ENCODE results near the gene TCF23.

Gene TCF23

DNA sequence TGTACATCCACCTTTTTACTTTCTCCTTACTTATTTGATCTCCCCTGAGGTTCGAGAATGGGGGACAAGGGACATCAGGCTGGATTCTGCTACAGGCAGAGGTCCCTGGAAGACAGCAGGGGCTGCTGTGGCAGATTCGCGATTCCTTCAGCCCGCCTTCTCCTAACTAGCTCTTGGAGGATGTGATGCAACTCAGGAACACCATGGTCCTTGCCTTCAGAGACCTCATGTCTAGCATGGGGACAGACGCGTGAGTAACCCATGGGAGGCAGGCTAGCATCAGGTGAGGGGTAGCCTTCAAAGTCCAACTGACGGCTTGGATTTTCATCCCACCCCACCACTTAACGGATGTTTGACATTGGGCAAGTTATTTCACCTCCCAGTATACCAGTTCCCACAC lies 869 bp upstream of the TCF23 start:
- H2BK5ac ChIP-seq (ENCODE audit: low read length) = no peak overlapping the region
- no CpG with 5 or more reads among the region's 8 CpGs for WGBS, 2 donors (ENCODE audit: extremely low coverage in 2 of 2, insufficient read length in 2 of 2, insufficient replicate concordance in 1 of 2)

GRCh38 chr2:27149570-27150405 lies 984 bp downstream of the TCF23 start:
- H3K27ac ChIP-seq (replicated peaks; ENCODE audit: low read length) = no peak overlapping the region
- no peaks in the 10 kb centered on the region for H3K9me3 ChIP-seq (replicated peaks in 1 of 2; ENCODE audit: control insufficient read depth in 2 of 2, insufficient read depth in 1 of 2, low read depth in 1 of 2, low read length in 2 of 2)
- no peaks in the 10 kb centered on the region for H3K36me3 ChIP-seq (replicated peaks in 1 of 2; ENCODE audit: control insufficient read depth in 2 of 2, insufficient read depth in 2 of 2, low read length in 2 of 2)
- no peaks in the 10 kb centered on the region for H3K4me1 ChIP-seq (ENCODE audit: control insufficient read depth in 2 of 2, insufficient read depth in 1 of 2, low read depth in 1 of 2, low read length in 2 of 2)
- no peak overlapping the region for H2BK5ac ChIP-seq (ENCODE audit: low read length)
- no CpG with 5 or more reads among the region's 29 CpGs for WGBS, 2 donors (ENCODE audit: extremely low coverage in 2 of 2, insufficient read length in 2 of 2, insufficient replicate concordance in 1 of 2)
- H4K91ac ChIP-seq (ENCODE audit: low read depth, low read length, poor library complexity) = no peak overlapping the region
- no peak overlapping the region for H4K8ac ChIP-seq (ENCODE audit: low read depth, low read length)
- H3K4me3 ChIP-seq (ENCODE audit: low read length in 2 of 2) = no peak overlapping the region
- H3K4me2 ChIP-seq (ENCODE audit: insufficient read depth, low read length, poor library complexity, severe bottlenecking) = no peak overlapping the region
- peak overlapping the region; percentile 37 for H3K23ac ChIP-seq (ENCODE audit: low read depth, low read length, poor library complexity)
- no peak overlapping the region for H2AFZ ChIP-seq (ENCODE audit: low read length)
- H3K14ac ChIP-seq (ENCODE audit: low read length) = no peak overlapping the region
- H2BK12ac ChIP-seq (ENCODE audit: low read length) = no peak overlapping the region
- H2AK5ac ChIP-seq (ENCODE audit: low read depth, low read length) = no peak overlapping the region
- H3K4ac ChIP-seq (ENCODE audit: low read length) = no peak overlapping the region
- H3K18ac ChIP-seq (ENCODE audit: low read length) = peak overlapping the region; percentile 38
- H3K27me3 ChIP-seq (ENCODE audit: control insufficient read depth in 3 of 3, insufficient read depth in 3 of 3, low read depth in 1 of 3, low read length in 3 of 3) = peaks cover 0 to 63% (median 0%) of the 10 kb centered on the region in 3 experiments
- H3K9ac ChIP-seq (ENCODE audit: low read depth, low read length, poor library complexity) = peak overlapping the region; percentile 2
- H2BK15ac ChIP-seq (ENCODE audit: low read length) = peak overlapping the region; percentile 38
- H2BK120ac ChIP-seq (ENCODE audit: low read depth, low read length) = no peak overlapping the region
- no peaks in the 10 kb centered on the region for H3K79me1 ChIP-seq (ENCODE audit: low read depth, low read length)
- no peak for DNase-seq (ENCODE audit: low spot score)

More for the DNA sequence above, 869 bp upstream of the TCF23 start:
- Histone ChIP-seq H3K4me3 (ENCODE audit: low read length in 2 of 2) (no peak overlapping the region), H3K4me1 (ENCODE audit: control insufficient read depth in 2 of 2, insufficient read depth in 1 of 2, low read depth in 1 of 2, low read length in 2 of 2) (no peaks in the 10 kb centered on the region), H3K36me3 (replicated peaks in 1 of 2; ENCODE audit: control insufficient read depth in 2 of 2, insufficient read depth in 2 of 2, low read length in 2 of 2) (no peaks in the 10 kb centered on the region), H3K4me2 (ENCODE audit: insufficient read depth, low read length, poor library complexity, severe bottlenecking) (no peak overlapping the region), H4K91ac (ENCODE audit: low read depth, low read length, poor library complexity) (no peak overlapping the region), H3K79me1 (ENCODE audit: low read depth, low read length) (no peaks in the 10 kb centered on the region), H4K8ac (ENCODE audit: low read depth, low read length) (no peak overlapping the region), H3K9me3 (replicated peaks in 1 of 2; ENCODE audit: control insufficient read depth in 2 of 2, insufficient read depth in 1 of 2, low read depth in 1 of 2, low read length in 2 of 2) (no peaks in the 10 kb centered on the region), H2BK15ac (ENCODE audit: low read length) (no peak overlapping the region), H3K27ac (replicated peaks; ENCODE audit: low read length) (no peak overlapping the region), H3K27me3 (ENCODE audit: control insufficient read depth in 3 of 3, insufficient read depth in 3 of 3, low read depth in 1 of 3, low read length in 3 of 3) (peaks cover 0 to 48% (median 0%) of the 10 kb centered on the region in 3 experiments), H2AK5ac (ENCODE audit: low read depth, low read length) (no peak overlapping the region), H3K14ac (ENCODE audit: low read length) (no peak overlapping the region), H3K9ac (ENCODE audit: low read depth, low read length, poor library complexity) (no peak overlapping the region), H3K4ac (ENCODE audit: low read length) (no peak overlapping the region), H2AFZ (ENCODE audit: low read length) (no peak overlapping the region), H2BK12ac (ENCODE audit: low read length) (no peak overlapping the region), H2BK120ac (ENCODE audit: low read depth, low read length) (no peak overlapping the region), H3K18ac (ENCODE audit: low read length) (no peak overlapping the region), H3K23ac (ENCODE audit: low read depth, low read length, poor library complexity) (no peak overlapping the region)
- no peak for DNase-seq (ENCODE audit: low spot score)

GRCh38 chr2:27150639-27151230 lies 1.9 kb downstream of the TCF23 start:
- Histone ChIP-seq H3K4ac (ENCODE audit: low read length) (no peak overlapping the region), H3K4me2 (ENCODE audit: insufficient read depth, low read length, poor library complexity, severe bottlenecking) (no peak overlapping the region), H3K14ac (ENCODE audit: low read length) (no peak overlapping the region), H2BK120ac (ENCODE audit: low read depth, low read length) (no peak overlapping the region), H4K91ac (ENCODE audit: low read depth, low read length, poor library complexity) (no peak overlapping the region), H3K4me3 (ENCODE audit: low read length in 2 of 2) (no peak overlapping the region), H3K9ac (ENCODE audit: low read depth, low read length, poor library complexity) (no peak overlapping the region), H4K8ac (ENCODE audit: low read depth, low read length) (no peak overlapping the region), H3K27me3 (ENCODE audit: control insufficient read depth in 3 of 3, insufficient read depth in 3 of 3, low read depth in 1 of 3, low read length in 3 of 3) (peaks cover 0 to 63% (median 0%) of the 10 kb centered on the region in 3 experiments), H2AFZ (ENCODE audit: low read length) (no peak overlapping the region), H2BK12ac (ENCODE audit: low read length) (no peak overlapping the region), H3K27ac (replicated peaks; ENCODE audit: low read length) (no peak overlapping the region), H3K23ac (ENCODE audit: low read depth, low read length, poor library complexity) (no peak overlapping the region), H3K18ac (ENCODE audit: low read length) (no peak overlapping the region), H3K79me1 (ENCODE audit: low read depth, low read length) (no peaks in the 10 kb centered on the region), H3K9me3 (replicated peaks in 1 of 2; ENCODE audit: control insufficient read depth in 2 of 2, insufficient read depth in 1 of 2, low read depth in 1 of 2, low read length in 2 of 2) (no peaks in the 10 kb centered on the region), H3K4me1 (ENCODE audit: control insufficient read depth in 2 of 2, insufficient read depth in 1 of 2, low read depth in 1 of 2, low read length in 2 of 2) (peaks cover 0 to 2% of the 10 kb centered on the region in 2 donors), H2BK5ac (ENCODE audit: low read length) (no peak overlapping the region), H2AK5ac (ENCODE audit: low read depth, low read length) (no peak overlapping the region), H3K36me3 (replicated peaks in 1 of 2; ENCODE audit: control insufficient read depth in 2 of 2, insufficient read depth in 2 of 2, low read length in 2 of 2) (no peaks in the 10 kb centered on the region), H2BK15ac (ENCODE audit: low read length) (no peak overlapping the region)
- no peak for DNase-seq (ENCODE audit: low spot score)
- WGBS, 2 donors (ENCODE audit: extremely low coverage in 2 of 2, insufficient read length in 2 of 2, insufficient replicate concordance in 1 of 2) = no CpG with 5 or more reads among the region's 8 CpGs

- Histone ChIP-seq H4K8ac (ENCODE audit: low read depth, low read length) (no peak overlapping the region), H3K23ac (ENCODE audit: low read depth, low read length, poor library complexity) (no peak overlapping the region), H3K4me3 (ENCODE audit: low read length in 2 of 2) (no peak overlapping the region), H2BK120ac (ENCODE audit: low read depth, low read length) (no peak overlapping the region), H2BK15ac (ENCODE audit: low read length) (no peak overlapping the region), H3K4me2 (ENCODE audit: insufficient read depth, low read length, poor library complexity, severe bottlenecking) (no peak overlapping the region), H3K14ac (ENCODE audit: low read length) (no peak overlapping the region), H3K4me1 (ENCODE audit: control insufficient read depth in 2 of 2, insufficient read depth in 1 of 2, low read depth in 1 of 2, low read length in 2 of 2) (peaks cover 0 to 2% of the 10 kb centered on the region in 2 donors), H3K27me3 (ENCODE audit: control insufficient read depth in 3 of 3, insufficient read depth in 3 of 3, low read depth in 1 of 3, low read length in 3 of 3) (peaks cover 0 to 63% (median 0%) of the 10 kb centered on the region in 3 experiments), H2AFZ (ENCODE audit: low read length) (no peak overlapping the region), H2BK5ac (ENCODE audit: low read length) (no peak overlapping the region), H3K36me3 (replicated peaks in 1 of 2; ENCODE audit: control insufficient read depth in 2 of 2, insufficient read depth in 2 of 2, low read length in 2 of 2) (no peaks in the 10 kb centered on the region), H3K27ac (replicated peaks; ENCODE audit: low read length) (no peak overlapping the region), H3K9me3 (replicated peaks in 1 of 2; ENCODE audit: control insufficient read depth in 2 of 2, insufficient read depth in 1 of 2, low read depth in 1 of 2, low read length in 2 of 2) (no peaks in the 10 kb centered on the region), H2BK12ac (ENCODE audit: low read length) (no peak overlapping the region), H2AK5ac (ENCODE audit: low read depth, low read length) (no peak overlapping the region), H3K79me1 (ENCODE audit: low read depth, low read length) (no peaks in the 10 kb centered on the region), H3K4ac (ENCODE audit: low read length) (no peak overlapping the region), H3K9ac (ENCODE audit: low read depth, low read length, poor library complexity) (no peak overlapping the region), H3K18ac (ENCODE audit: low read length) (no peak overlapping the region), H4K91ac (ENCODE audit: low read depth, low read length, poor library complexity) (no peak overlapping the region)
- WGBS, 2 donors (ENCODE audit: extremely low coverage in 2 of 2, insufficient read length in 2 of 2, insufficient replicate concordance in 1 of 2) = no CpG with 5 or more reads among the region's 8 CpGs
- no peak for DNase-seq (ENCODE audit: low spot score)
Observed at GRCh38 chr2:27152102-27152795, 3.4 kb downstream of the TCF23 start.

All from neuronal stem cell (in vitro differentiated cells).